Measurements from ENCODE around the gene CCDC194. TPM values are rescaled to one million over a fixed set of nuclear protein-coding genes. Genes with fewer than 3 reads are reported as not detected.

CCDC194 gene
- total RNA-seq, 2 donors from 2014 or later, result not detected

DNA sequence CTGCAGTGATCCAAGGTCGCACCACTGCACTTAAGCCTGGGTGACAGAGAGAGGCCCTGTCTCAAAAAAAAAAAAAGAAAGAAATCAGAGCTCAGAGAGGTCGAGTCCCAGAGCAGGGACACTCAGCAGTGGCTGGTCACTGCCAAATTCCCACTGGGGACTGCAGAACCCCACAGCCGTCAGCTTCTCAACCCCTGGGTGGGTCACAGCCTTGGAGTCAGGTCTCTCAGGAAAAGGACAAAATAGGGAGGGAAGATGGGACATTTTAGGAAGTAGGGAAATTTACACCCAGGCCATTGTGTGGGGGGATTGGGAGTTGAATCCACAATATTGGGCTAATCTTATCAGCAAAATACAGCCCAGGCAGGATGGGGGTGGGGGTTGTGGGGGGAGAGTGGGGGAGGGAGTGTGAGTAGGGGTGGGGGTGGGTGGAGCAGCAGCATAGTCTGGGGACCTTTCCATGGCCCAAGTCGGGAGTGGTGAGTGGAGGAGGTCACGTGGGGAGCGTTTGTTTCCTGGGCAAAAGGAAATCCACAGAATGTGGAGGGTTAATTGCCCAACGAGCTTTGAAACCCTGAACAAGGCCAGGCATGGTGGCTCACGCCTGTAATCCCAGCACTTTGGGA is 5.0 kb upstream of the CCDC194 start:
- Histone ChIP-seq H3K36me3 (no peaks in the 10 kb centered on the region), H3K4me3 (no peak overlapping the region), H3K9me3 (no peaks in the 10 kb centered on the region), H3K27ac (no peak overlapping the region), H3K27me3 (replicated peaks; ENCODE audit: insufficient read depth) (no peaks in the 10 kb centered on the region), H3K4me1 (replicated peaks) (no peaks in the 10 kb centered on the region)
- TF ChIP-seq POLR2AphosphoS5 (IDR thresholded peaks at IDR 0.05), result no peak
- TF ChIP-seq, protein P1, sequence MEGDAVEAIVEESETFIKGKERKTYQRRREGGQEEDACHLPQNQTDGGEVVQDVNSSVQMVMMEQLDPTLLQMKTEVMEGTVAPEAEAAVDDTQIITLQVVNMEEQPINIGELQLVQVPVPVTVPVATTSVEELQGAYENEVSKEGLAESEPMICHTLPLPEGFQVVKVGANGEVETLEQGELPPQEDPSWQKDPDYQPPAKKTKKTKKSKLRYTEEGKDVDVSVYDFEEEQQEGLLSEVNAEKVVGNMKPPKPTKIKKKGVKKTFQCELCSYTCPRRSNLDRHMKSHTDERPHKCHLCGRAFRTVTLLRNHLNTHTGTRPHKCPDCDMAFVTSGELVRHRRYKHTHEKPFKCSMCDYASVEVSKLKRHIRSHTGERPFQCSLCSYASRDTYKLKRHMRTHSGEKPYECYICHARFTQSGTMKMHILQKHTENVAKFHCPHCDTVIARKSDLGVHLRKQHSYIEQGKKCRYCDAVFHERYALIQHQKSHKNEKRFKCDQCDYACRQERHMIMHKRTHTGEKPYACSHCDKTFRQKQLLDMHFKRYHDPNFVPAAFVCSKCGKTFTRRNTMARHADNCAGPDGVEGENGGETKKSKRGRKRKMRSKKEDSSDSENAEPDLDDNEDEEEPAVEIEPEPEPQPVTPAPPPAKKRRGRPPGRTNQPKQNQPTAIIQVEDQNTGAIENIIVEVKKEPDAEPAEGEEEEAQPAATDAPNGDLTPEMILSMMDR (IDR thresholded peaks at IDR 0.05), result no peak
- no peak for TF ChIP-seq POLR2A (IDR thresholded peaks at IDR 0.05)
- intact Hi-C loops (cut with DNase I), result no loop called here
- 73% methylated on average over 8 of the region's 8 CpGs for WGBS
- DNase-seq (ENCODE audit: low spot score), result no peak

DNA sequence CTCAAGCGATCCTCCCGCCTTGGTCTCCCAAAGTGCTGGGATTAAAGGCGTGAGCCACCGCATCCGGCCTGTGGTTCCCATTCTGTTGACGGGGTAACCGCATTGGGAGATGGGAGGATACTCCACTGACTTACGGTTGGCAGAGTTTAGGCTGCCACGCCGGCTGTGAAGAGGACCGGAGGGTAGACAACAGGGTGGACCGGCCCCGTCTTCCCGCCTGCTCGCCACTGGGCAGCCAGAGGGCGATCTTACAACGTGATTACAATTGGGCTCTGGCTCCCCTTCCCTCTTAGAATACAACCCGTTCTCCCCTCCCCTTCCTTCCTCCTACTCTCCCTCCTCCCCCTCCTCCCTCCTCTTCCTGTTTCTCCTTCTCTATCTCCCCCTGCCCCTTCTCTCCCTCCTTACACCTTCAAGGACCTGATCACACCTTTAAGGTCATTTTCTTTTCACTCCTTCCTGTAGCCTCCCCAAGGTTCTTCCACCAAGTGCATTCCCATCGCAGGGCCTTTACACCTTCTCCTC is 957 bp upstream of the CCDC194 start:
- TF ChIP-seq, protein P1 (IDR thresholded peaks at IDR 0.05), result peak; percentile 36 to 74 (median 49)
- no peak for TF ChIP-seq POLR2A (IDR thresholded peaks at IDR 0.05)
- Histone ChIP-seq H3K27me3 (replicated peaks; ENCODE audit: insufficient read depth) (no peaks in the 10 kb centered on the region), H3K27ac (no peak overlapping the region), H3K4me3 (no peak overlapping the region), H3K4me1 (replicated peaks) (peaks cover 3% of the 10 kb centered on the region), H3K9me3 (no peaks in the 10 kb centered on the region), H3K36me3 (no peaks in the 10 kb centered on the region)
- DNase-seq (ENCODE audit: low spot score), result no peak
- 25% methylated on average over 19 of the region's 19 CpGs for WGBS
- intact Hi-C loops (cut with DNase I), result no loop called here

DNA sequence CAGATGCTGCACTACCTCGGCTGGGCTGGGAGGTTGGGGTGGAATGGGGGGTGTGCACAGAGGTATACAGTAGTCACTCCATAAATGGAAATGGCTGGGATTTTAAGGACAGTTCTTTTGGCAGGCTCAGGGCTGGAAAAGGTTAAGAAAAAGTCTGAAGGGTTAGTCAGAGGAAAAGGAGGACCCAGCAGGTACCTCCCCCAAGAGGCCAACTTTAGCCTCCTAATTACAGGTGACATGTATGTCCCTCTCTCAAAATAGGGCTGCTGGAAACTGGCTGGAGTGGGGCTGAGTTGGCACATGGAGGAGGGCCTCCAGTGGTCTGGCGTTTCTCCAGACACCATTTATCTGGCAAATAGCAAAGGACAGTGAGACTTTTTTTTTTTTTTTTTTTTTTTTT is 994 bp downstream of the CCDC194 start:
- Histone ChIP-seq H3K4me3 (no peak overlapping the region), H3K27ac (no peak overlapping the region), H3K36me3 (no peaks in the 10 kb centered on the region), H3K27me3 (replicated peaks; ENCODE audit: insufficient read depth) (no peaks in the 10 kb centered on the region), H3K9me3 (no peaks in the 10 kb centered on the region), H3K4me1 (replicated peaks) (peaks cover 3% of the 10 kb centered on the region)
- 49% methylated on average over 2 of the region's 2 CpGs for WGBS
- intact Hi-C loops (cut with DNase I), result no loop called here
- DNase-seq (ENCODE audit: low spot score), result no peak
- TF ChIP-seq POLR2AphosphoS5 (IDR thresholded peaks at IDR 0.05) (no peak), POLR2A (IDR thresholded peaks at IDR 0.05) (no peak)
- TF ChIP-seq, protein P1 (IDR thresholded peaks at IDR 0.05), result no peak

DNA sequence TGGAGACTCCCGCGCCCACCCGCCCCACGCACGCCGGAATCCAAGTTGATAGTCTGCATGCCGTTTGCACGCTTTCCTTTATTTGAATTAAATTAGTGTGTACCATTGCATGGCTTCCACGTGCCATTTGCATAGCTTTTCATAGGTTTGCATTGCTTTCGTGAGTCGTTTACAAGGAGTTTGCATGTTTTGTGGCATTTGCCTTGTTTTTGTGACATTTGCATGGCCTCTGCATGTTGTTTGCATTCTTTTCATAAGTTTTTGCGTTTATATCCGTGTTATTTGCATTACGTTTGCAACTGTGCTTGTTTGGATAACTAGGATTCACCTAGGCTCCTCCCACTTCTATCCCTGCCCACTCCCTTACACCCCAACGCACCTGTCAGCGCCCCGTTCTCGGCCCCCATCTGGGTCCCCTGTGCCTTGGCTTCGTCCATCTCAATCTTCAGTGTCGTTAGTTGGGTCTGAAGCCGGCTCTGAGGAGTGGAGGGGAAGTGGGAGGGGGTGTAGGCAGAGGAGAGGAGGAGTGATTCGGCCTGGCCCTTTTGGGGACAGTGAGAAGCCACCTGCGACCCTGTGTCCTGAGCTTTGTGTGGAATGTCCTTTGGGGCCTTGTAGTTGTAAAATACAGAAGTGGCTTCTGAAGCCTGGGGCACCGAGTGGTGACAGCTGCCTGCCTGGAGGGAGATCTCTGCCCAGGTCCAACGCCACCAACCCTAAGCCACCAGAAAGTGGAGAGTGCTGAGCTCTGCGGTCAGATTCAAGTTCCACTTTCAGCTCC is 2.4 kb downstream of the CCDC194 start:
- H3K36me3 ChIP-seq, result no peaks in the 10 kb centered on the region
- DNase-seq (ENCODE audit: low spot score), result no peak
- TF ChIP-seq POLR2AphosphoS5 (IDR thresholded peaks at IDR 0.05) (no peak), POLR2A (IDR thresholded peaks at IDR 0.05) (no peak)
- TF ChIP-seq, protein P1 (IDR thresholded peaks at IDR 0.05), result no peak
- intact Hi-C loops (cut with DNase I), result no loop called here
- H3K9me3 ChIP-seq, result no peaks in the 10 kb centered on the region
- 11% methylated on average over 26 of the region's 26 CpGs for WGBS
- no peak overlapping the region for H3K27ac ChIP-seq
- H3K4me1 ChIP-seq (replicated peaks), result peaks cover 3% of the 10 kb centered on the region
- no peaks in the 10 kb centered on the region for H3K27me3 ChIP-seq (replicated peaks; ENCODE audit: insufficient read depth)
- peak overlapping the region; percentile 28 to 29 for H3K4me3 ChIP-seq
